HG02970 (cell line): ENCODE measurements around the gene KRT16.
"Not testable (repeated sequence)": the region's sequence is repeated elsewhere in the genome, so short reads cannot be mapped to it uniquely, and the experiment has no call there.

Experiments
- ATAC-seq: cut with Tn5 transposase; IDR thresholded peaks from one replicate; pipeline ENCODE4 v1.9.1; 2021; ENCODE audit warnings: mild to moderate bottlenecking, moderate library complexity, moderate number of reproducible peaks; ENCODE audit not compliant: unreplicated experiment, low FRiP score

KRT16 gene

DNA sequence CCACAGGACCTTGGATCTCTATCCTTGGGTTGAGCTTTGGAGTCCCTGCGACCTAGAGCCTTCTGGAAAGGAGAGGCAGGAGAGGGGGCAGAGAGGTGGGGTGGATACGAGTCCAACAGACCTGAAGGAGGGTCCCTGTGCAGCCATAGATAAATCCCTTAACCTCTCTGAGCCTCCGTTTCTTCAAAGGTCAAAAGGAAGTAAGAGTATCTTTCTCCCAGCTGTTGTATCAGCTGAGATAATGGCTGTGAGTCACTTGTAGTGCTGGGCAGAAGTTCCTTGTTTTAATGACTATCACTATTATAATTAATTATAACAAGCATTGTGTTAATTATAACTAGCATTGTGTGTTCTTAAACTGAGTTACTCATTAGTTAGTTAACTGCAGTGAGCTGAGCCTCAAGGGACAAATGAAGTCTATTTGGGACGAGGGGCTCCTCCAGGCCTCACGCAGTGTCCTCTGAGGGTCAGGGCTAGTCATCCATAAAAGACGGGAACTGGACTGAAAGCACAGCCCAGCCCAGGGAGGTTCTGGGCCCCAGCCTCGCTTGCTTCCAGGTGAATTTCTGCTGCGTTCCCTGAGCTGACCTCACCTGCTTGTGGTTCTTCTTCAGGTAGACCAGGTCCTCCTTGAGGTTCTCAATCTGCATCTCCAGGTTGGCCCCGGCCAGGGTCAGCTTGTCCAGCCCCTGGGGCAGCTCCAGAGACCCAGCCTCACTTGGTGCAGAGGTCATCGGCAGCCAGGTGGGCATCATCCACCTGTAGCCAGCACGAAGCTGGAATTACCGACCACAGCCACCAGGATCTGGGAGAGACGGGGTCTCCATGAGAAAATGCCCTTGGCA lies 17.5 kb upstream of the KRT16 start:
- no peak for ATAC-seq

- no peak for ATAC-seq
Measured at GRCh38 chr17:41629316-41629715, 16.7 kb upstream of the KRT16 start.

- not testable (repeated sequence) for ATAC-seq
Measured at GRCh38 chr17:41628621-41629255, 16.2 kb upstream of the KRT16 start.

- ATAC-seq, result not testable (repeated sequence)
Measured at GRCh38 chr17:41628073-41628370, 15.5 kb upstream of the KRT16 start.

- no peak for ATAC-seq
Measured at GRCh38 chr17:41627316-41628072, 14.9 kb upstream of the KRT16 start.

- not testable (repeated sequence) for ATAC-seq
Measured at GRCh38 chr17:41626914-41627295, 14.3 kb upstream of the KRT16 start.

- ATAC-seq, result not testable (repeated sequence)
Measured at GRCh38 chr17:41626028-41626913, 13.7 kb upstream of the KRT16 start.

DNA sequence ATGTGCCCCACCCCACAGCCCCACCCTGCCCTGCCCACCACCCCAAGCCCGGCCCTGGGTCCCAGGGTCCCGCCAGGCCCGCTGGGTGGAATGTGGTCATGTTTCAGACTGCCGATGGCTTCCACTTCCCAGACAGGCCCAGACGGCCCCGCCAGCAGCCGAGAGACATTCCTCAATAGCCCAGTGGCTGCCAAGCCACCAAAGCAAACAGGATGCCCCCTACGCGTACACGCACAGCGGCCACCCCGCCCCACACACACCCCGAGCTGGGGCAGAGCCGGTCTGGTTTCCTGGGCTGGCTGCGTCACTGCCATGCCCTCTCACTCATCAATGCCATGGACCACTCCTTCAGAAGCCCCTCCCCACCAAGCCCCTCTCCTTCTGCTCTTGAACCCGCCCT lies 13.0 kb upstream of the KRT16 start:
- no peak for ATAC-seq

DNA sequence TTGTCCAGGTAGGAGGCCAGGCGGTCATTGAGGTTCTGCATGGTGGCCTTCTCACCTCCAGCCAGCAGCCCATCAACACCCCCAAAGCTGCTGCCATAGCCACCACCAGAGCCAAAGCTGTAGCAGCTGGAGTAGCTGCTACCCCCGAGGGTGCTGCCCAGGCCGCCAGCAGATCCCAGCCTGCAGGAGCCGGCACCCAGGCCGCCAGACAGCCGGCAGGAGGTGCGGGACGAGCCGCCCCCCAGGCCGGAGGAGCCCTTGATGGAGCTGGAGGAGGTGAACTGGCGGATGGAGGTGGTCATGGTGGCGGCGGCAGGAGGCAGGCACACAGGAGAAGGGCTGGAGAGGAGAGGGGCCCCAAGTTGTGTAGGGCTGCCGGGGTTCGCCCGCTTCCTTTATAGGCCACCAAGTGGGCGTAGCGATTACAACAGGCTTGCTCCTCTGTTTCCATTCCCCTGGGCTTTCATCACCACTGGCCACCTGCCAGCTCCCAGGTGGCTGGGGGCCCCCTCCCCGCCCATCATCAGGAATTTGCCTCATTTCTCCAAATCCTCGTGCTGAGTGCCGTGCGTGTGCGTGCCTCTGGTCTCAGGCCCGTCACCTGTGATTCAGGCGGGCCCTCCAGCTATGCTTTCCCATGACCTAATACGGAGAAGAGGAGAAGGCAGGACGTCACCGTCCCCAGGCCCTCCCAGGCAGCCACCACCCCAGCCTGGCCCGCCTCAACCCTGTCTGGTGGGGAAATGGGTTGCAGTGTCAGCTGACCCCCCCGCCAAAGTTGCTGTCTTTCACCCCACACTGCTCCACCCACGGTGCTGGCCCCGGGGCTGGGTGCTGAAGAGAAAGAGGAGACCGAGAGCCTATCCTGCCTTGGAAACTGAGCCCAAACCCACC lies 11.9 kb upstream of the KRT16 start, which contains the start of gene KRT17:
KRT17 (minus strand) TSS at position 368 of the 894 bp plus-strand sequence; CDS start at position 302, 66 bp downstream.
- no peak for ATAC-seq

DNA sequence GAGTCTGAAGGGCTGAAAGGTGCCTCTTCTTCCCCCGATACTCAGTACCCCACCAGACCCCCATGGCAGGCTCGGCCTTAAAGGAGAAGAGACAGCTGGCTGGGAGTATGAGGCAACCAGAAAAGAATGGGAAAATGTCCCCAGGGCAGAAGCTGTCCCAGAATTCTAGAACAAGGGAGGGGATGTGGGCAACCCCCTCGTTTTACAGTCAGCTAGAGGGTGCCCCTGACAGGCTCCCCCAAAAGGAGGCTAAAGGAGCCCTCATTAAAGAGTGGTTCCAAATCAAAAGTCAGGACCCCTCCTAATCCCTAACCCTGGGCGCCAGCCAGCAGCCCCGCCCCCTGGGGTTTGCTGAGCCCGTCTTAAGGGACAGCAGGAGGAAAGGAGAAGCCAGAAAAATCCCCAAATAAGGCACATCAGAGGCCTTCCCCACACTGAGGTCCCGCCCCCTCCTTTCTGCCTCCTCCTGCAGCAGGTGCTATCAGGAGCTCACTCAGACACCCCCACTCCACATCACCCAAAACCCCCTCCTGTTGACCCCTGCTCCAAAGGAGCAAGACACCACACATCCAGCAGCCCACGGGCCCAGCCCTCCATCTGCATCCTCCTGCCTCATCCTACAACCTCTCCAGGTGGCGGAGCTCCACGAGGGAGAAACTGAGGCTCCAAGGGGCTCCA lies 10.8 kb upstream of the KRT16 start:
- ATAC-seq, result not testable (repeated sequence)

DNA sequence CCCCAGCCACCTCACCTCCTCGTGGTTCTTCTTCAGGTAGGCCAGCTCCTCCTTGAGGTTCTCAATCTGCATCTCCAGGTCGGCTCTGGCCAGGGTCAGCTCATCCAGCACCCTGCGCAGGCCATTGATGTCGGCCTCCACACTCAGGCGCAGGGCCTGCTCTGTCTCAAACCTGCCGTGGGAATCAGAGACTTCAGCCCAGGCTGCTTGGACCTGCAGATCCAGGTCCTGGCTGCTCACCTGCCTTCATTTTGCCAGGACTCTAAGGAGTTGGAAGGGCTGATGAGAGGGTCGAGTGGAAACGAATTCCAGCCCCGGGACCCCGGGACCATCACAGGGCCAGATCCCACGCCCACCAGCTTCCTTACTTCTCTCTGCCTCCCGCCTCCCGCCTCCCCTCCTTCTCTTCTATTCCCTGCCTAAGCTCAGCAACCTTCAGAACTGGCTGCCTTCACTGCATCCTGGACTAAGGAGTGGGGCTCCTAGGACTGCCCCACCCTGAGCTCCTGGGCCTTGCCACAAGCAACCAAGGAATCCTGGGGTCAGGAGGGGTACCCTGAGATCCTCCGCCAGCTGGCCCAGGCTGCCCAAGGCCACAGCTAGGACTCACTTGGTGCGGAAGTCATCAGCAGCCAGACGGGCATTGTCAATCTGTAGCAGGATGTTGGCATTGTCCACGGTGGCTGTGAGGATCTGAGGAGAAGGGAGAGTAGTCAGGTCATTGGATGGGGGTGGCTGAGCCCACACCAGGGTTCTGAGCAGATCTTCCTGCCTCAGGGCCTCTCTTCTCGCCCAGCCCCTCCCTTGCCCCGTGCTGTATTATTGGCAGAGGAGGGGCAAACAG lies 10.0 kb upstream of the KRT16 start:
- ATAC-seq, result not testable (repeated sequence)

DNA sequence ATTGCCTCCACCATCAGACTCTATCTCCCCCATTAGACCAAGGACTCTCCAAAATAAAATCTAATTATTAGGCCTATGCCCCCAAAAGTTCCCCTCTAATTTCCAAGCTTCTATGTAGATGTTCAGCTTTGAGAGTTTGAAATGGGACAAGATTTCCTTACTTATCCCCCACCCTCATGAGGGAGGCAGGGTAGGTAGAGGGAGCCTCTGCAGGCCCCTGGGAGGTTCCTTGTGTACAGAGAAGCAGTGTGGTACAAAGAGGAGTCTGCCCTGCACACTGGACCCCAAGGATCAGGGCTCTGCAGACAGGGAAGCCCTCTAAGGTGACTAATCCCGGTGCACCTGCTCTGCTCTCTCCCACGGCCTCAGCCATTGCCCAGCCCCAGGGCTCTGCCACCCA lies 9.3 kb upstream of the KRT16 start:
- ATAC-seq, result no peak

- not testable (repeated sequence) for ATAC-seq
Measured at GRCh38 chr17:41621435-41621817, 8.9 kb upstream of the KRT16 start.

DNA sequence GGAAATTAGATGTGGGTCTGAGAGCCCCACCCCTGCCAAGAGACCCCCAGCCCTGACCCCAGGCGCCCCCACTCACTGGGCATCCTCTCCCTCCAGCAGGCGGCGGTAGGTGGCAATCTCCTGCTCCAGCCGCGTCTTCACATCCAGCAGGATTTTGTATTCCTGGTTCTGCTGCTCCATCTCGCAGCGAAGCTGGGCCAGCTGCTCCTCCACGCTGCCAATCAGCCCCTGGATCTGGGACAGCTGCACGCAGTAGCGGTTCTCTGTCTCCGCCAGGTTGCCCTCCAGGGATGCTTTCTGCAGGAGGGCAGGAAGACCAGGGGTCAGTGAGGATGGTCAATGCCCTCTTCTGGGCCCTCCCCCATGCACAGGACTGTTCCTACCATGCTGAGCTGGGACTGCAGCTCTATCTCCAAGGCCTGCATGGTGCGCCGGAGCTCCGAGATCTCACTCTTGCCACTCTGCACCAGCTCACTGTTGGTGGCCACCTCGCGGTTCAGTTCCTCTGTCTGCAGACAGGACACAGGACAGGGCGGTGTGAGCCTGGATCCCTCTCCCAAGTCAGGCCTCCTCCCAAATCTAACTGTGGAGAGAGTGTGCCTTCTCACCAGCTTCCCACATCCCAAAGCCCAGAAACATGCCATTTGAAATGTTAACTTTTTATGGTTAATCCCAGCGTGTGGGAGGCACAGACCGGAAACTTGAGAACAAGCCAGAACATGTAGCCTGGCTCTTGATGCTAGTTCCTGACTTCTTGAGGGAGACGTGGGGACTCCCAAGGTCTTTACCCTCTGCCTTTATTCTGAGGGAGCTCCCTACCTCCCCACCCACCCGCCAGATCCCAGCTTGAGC lies 8.2 kb upstream of the KRT16 start:
- no peak for ATAC-seq

GRCh38 chr17:41619927-41620582 lies 7.5 kb upstream of the KRT16 start:
- not testable (repeated sequence) for ATAC-seq
